HG02798 (cell line): ENCODE results near the gene SERPINB11.
A peak's percentile ranks its signal among the peaks of the same experiment; 100 is the strongest.
"Not testable (repeated sequence)": the region's sequence is repeated elsewhere in the genome, so short reads cannot be mapped to it uniquely, and the experiment has no call there.

ENCODE experiments used
- ATAC-seq: cut with Tn5 transposase; IDR thresholded peaks from one replicate; pipeline ENCODE4 v1.9.1; 2021; ENCODE audit warnings: mild to moderate bottlenecking; ENCODE audit not compliant: unreplicated experiment, poor library complexity

The SERPINB11 gene

GRCh38 chr18:63702660-63703059 lies at the start of gene SERPINB11:
SERPINB11 (plus strand) TSS chr18:63702960; CDS start chr18:63710194, 7,234 bp downstream.
- no peak for ATAC-seq

- not testable (repeated sequence) for ATAC-seq
Measured at GRCh38 chr18:63658920-63659319, 43.8 kb upstream of the SERPINB11 start.

- ATAC-seq = not testable (repeated sequence)
Measured at GRCh38 chr18:63661750-63662149, 41.0 kb upstream of the SERPINB11 start, which contains the start of gene SERPINB3. SERPINB3 (minus strand) TSS chr18:63661893; CDS start chr18:63661216, 677 bp downstream.

- ATAC-seq = no peak
Measured at GRCh38 chr18:63664571-63664970, 38.2 kb upstream of the SERPINB11 start.

GRCh38 chr18:63676526-63677323 lies 26.0 kb upstream of the SERPINB11 start:
- ATAC-seq = peak; percentile 71

- no peak for ATAC-seq
Measured at GRCh38 chr18:63677500-63678225, 25.1 kb upstream of the SERPINB11 start.

- no peak for ATAC-seq
Measured at GRCh38 chr18:63679820-63680606, 22.7 kb upstream of the SERPINB11 start.

- ATAC-seq = no peak
Measured at GRCh38 chr18:63681449-63682340, 21.1 kb upstream of the SERPINB11 start.

- ATAC-seq = no peak
Measured at GRCh38 chr18:63683152-63683551, 19.6 kb upstream of the SERPINB11 start.

GRCh38 chr18:63683890-63684289 lies 18.9 kb upstream of the SERPINB11 start:
- no peak for ATAC-seq

GRCh38 chr18:63684718-63685117 lies 18.0 kb upstream of the SERPINB11 start:
- no peak for ATAC-seq

- no peak for ATAC-seq
Measured at GRCh38 chr18:63686871-63687270, 15.9 kb upstream of the SERPINB11 start.

GRCh38 chr18:63689064-63689463 lies 13.7 kb upstream of the SERPINB11 start:
- no peak for ATAC-seq

GRCh38 chr18:63697097-63697660 lies 5.6 kb upstream of the SERPINB11 start:
- ATAC-seq = no peak

- ATAC-seq = no peak
Measured at GRCh38 chr18:63700501-63700900, 2.3 kb upstream of the SERPINB11 start.

GRCh38 chr18:63701952-63702351 lies 808 bp upstream of the SERPINB11 start:
- ATAC-seq = no peak

GRCh38 chr18:63705401-63705800 lies 2.6 kb downstream of the SERPINB11 start:
- ATAC-seq = no peak

GRCh38 chr18:63707816-63708215 lies 5.1 kb downstream of the SERPINB11 start:
- ATAC-seq = no peak

GRCh38 chr18:63708650-63709049 lies 5.9 kb downstream of the SERPINB11 start:
- ATAC-seq = no peak
